NCI-H2227 (cell line): ENCODE results near the gene WHRN.

Source experiments
- DNase-seq: peaks from one replicate; lab custom pipeline; 2025; ENCODE audit not compliant: unreplicated experiment; lab: John Stamatoyannopoulos, UW

The WHRN gene

GRCh38 chr9:114401344-114401743 is 103.9 kb downstream of the WHRN start:
- DNase-seq = no peak

GRCh38 chr9:114400772-114401171 is 104.5 kb downstream of the WHRN start:
- DNase-seq = no peak

- DNase-seq = no peak
These were observed 105.1 kb downstream of the WHRN start for GRCh38 chr9:114400219-114400618.

GRCh38 chr9:114399381-114399780 is 105.9 kb downstream of the WHRN start:
- no peak for DNase-seq

GRCh38 chr9:114397848-114398605 is 107.2 kb downstream of the WHRN start:
- peak; percentile 93 for DNase-seq

- peak; percentile 56 for DNase-seq
These were observed 107.9 kb downstream of the WHRN start for GRCh38 chr9:114397219-114397847.

- DNase-seq = peak; percentile 17
These were observed 108.6 kb downstream of the WHRN start for GRCh38 chr9:114396558-114397218.

GRCh38 chr9:114395768-114396167 is 109.5 kb downstream of the WHRN start:
- no peak for DNase-seq

- no peak for DNase-seq
These were observed 110.0 kb downstream of the WHRN start for GRCh38 chr9:114395334-114395617.

GRCh38 chr9:114394523-114395333 is 110.5 kb downstream of the WHRN start:
- DNase-seq = no peak

GRCh38 chr9:114392749-114393112 is 112.5 kb downstream of the WHRN start:
- DNase-seq = no peak

- peak; percentile 69 for DNase-seq
These were observed 114.3 kb downstream of the WHRN start for GRCh38 chr9:114390952-114391351.

GRCh38 chr9:114389612-114390368 is 115.5 kb downstream of the WHRN start:
- no peak for DNase-seq

GRCh38 chr9:114388764-114389375 is 116.4 kb downstream of the WHRN start:
- no peak for DNase-seq

GRCh38 chr9:114388357-114388682 is 117.0 kb downstream of the WHRN start:
- DNase-seq = no peak

- peak; percentile 81 for DNase-seq
These were observed 117.5 kb downstream of the WHRN start, which contains the start of gene AKNA for GRCh38 chr9:114387680-114388356. Gene AKNA, minus strand, starts transcription at chr9:114387982. Its CDS starts 6,649 bp downstream, at chr9:114381333.

- DNase-seq = peak; percentile 17
These were observed 118.2 kb downstream of the WHRN start for GRCh38 chr9:114386886-114387679.

- DNase-seq = no peak
These were observed 118.8 kb downstream of the WHRN start for GRCh38 chr9:114386361-114386885.
